SW480 (cell line): Measurements from ENCODE around the gene SEC23A.
A peak's percentile ranks its signal among the peaks of the same experiment; 100 is the strongest.
"Not testable (repeated sequence)": the region's sequence is repeated elsewhere in the genome, so short reads cannot be mapped to it uniquely, and the experiment has no call there.

Experiments used
- DNase-seq: peaks from one replicate; pipeline ENCODE4 v3.0.0-alpha.2; 2016; ENCODE audit warnings: low spot score

The SEC23A gene

GRCh38 chr14:39102969-39103957, at the start of gene SEC23A:
TSS of gene SEC23A (minus strand) at chr14:39103235. CDS start at chr14:39096118, 7,117 bp downstream.
- peak; percentile 85 for DNase-seq

GRCh38 chr14:39145266-39145966, 42.4 kb upstream of the SEC23A start:
- no peak for DNase-seq

DNA sequence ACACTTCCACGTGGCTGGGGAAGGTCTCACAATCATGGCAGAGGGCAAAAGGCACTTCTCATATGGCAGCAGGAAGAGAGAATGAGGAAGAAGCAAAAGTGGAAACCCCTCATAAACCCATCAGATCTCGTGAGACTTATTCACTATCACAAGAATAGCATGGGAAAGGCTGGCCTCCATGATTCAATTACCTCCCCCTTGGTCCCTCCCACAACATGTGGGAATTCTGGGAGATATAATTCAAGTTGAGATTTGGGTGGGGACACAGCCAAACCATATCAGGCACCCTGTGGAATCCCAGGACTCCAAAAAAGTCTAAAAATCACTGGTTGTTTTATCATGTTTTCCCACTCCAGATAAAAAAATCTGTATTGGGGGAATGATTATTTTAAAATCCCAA, 40.2 kb upstream of the SEC23A start:
- not testable (repeated sequence) for DNase-seq

DNA sequence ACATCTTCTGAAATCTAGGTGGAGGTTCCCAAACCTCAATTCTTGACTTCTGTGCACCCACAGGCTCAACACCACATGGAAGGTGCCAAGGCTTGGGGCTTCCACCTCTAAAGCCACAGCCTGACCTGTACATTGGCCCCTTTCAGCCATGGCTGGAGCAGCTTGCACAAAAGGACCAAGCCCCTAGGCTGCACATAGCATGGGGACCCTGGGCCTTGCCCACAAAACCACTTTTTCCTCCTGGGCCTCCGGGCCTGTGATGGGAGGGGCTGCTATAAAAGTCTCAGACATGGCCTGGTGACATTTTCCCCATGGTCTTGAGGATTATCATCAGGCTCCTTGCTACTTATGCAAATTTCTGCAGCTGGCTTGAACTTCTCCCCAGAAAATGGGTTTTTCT, 38.6 kb upstream of the SEC23A start:
- not testable (repeated sequence) for DNase-seq

- DNase-seq, result no peak
These were observed 37.1 kb upstream of the SEC23A start for GRCh38 chr14:39140170-39140569.

DNA sequence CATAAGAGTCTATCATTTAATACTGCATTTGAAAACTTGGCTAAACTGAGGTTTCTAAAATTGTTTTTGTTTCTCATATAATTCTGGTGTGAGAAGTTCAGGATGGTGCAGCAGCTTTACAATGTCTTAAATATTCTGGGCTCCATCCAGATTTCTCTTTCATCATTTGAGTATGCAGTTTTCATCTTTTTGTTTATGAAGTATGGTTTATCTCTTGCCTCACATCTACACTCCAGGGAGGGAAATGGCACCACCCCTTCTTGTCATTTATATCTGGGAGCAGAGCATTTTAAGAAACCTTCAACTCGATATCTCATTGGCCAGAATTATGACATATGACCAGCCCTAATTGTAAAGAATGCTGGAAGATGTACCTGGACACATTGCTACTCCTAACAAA, 35.4 kb upstream of the SEC23A start:
- DNase-seq, result no peak

GRCh38 chr14:39137835-39138234, 34.8 kb upstream of the SEC23A start:
- DNase-seq, result not testable (repeated sequence)

DNA sequence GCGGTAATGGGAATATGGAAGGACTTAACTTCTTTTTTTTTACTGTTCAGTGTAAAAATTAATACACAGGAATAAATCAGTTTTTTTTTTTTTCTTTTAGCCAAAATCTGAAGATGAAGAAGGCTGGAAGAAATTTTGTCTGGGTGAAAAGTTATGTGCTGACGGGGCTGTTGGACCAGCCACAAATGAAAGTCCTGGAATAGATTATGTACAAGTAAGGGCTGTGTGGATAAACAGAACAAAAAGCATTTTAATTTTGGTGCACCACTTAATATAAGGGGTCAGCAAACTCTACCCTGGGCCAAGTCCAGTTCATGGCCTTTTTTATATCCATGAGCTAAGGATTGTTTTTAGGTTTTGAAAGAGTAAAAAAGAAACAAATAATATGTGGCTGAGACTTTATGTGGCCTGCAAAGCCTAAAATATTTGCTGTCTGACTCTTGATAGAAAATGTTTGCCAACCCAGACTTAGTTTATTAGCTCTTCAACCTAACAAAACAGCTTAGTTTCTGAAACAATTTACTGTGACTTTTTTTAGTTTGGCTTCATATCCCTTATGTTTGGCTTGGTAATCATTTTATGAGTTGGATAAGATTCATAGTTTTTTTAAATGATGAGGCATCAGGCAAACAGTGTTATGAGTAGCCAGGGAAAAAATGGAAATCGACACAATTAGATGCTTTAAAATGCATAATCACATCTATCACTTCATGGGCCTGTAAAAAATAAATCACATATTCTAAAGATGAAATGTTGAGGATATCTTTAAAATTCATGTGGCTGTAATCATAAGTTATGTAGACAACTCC, 19.5 kb upstream of the SEC23A start:
- no peak for DNase-seq

- DNase-seq, result peak; percentile 94
These were observed 11.2 kb upstream of the SEC23A start, which contains the start of gene GEMIN2 for GRCh38 chr14:39114073-39114838. TSS of gene GEMIN2 (plus strand) at chr14:39114323. CDS start at chr14:39114339, 16 bp downstream.

DNA sequence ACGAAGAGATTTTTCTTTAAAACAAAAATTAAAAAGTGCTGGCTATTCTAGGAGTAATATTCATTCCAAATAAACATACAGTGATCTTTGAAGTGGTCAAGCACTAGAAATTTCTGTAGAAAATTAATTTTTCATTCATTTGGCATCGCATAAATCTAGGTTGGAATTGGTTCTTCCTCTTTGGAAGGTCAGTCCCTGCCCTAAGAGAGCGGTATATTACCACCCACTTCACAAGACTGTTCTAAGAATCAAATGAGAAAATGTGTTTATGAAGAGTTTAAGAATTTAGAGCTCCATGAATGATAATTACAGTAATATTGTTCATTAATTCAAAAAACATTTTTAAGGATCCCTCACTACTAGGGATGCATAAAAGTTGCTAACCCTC, 10.6 kb upstream of the SEC23A start:
- DNase-seq, result no peak

DNA sequence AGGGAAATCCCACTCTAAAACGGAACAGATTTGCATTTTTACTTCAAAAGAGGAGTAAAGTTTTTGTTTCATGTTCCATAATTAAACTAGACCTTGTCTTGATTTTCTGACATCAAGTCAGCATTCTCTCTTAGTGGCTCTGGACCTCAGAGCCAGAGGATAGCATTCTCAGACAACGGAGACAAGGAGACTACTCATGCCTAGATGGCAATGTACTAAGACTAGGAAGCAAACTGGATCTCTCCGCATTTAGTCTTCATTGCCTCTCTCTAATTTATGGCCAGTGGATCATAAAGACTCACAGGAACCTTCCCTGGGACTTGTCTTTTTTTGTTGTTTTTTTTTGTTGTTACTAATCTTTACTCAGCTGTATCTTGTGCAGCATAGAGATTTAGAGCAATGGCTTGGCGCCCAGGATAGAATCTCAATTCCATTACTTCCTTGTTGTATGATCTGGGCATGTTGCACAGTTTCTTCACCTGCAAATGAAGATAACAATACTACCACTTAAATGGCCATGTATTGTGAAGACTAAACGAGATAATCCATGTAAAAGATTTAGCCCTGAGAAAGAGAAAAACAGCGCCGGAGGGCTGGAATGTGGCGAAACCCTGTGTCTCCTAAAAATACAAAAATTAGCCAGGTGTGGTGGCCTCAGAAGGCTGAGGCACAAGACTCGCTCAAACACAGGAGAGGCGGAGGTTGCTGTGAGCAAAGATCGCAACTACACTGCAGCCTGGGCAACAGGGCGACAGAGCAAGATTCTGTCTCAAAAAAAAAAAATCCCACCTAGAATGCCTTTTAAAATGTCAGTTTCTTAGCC, 7.1 kb upstream of the SEC23A start:
- no peak for DNase-seq

- DNase-seq, result no peak
These were observed 5.8 kb upstream of the SEC23A start for GRCh38 chr14:39108791-39109190.

DNA sequence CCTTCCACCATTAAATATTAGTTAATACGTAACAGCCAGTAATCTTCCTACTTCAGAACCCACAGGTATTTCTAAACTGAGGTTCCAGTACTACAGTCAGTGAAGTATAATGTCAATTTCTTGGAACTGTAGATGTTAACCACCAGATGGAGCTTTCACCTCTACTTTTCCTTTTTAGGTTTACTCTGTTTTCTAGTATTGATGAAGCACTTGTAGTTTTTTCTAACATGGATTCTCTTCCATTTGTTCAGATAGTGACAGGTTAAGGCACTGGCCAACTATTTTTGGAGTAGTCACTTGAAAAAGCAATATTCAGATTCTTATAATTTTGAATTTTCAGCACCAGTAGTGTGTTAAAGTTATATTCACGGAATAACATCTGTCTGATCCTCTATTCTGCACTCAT, 4.6 kb upstream of the SEC23A start:
- DNase-seq, result peak; percentile 43

GRCh38 chr14:39104078-39104801, 1.2 kb upstream of the SEC23A start:
- DNase-seq, result not testable (repeated sequence)

GRCh38 chr14:39102265-39102968, 618 bp downstream of the SEC23A start:
- peak; percentile 50 for DNase-seq

DNA sequence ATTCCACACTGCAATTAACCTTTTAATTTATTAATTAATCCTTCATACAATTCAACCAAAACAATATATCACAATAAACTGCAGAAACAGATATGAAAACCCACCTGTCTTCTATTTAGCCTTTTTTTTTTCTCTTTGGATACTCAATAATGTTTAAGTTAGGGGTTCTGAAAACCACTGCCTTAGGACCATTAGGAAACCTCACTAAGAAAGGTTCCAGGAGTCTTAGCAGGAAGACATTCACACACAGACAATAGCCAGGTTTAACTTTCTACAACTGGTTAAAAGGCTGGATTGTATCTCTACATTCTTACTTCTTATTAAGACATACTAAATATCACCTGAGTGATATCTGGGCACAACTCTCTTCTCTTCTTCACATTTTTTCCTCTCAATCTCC, 3.3 kb downstream of the SEC23A start:
- DNase-seq, result no peak

DNA sequence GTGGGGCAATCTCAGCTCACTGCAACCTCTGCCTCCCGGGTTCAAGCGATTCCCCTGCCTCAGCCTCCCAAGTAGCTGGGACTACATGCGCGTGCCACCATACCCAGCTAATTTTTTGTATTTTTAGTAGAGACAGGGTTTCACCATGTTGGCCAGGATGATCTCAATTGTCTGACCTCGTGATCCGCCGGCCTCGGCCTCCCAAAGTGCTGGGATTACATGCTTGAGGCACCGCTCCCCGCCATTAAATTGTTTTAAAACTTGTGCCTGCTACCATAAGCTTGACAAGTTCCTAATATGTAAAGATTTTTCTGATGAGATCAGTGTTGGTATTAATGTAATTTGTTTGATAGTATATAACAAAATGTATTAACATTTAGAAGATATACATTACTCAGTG, 3.8 kb downstream of the SEC23A start:
- DNase-seq, result not testable (repeated sequence)

DNA sequence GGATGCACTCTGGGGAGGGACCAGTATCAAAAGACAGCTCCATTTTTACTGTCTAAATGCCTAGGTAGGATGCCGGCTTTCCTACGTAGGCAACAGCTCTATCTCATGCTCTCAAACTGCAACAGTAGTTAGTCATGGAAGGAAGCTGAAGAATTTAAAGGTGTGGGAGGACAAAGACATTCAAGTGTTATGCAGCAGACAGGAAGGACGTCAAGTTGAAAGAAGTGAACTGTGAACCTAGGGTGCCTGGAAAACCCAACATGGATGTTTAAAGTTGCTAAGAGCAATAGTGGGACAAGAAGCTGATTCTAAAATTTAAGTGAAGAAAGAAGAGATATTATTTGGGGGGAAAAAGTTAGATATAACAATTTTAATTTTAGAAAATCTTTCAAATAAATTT, 5.9 kb downstream of the SEC23A start:
- peak; percentile 47 for DNase-seq

DNA sequence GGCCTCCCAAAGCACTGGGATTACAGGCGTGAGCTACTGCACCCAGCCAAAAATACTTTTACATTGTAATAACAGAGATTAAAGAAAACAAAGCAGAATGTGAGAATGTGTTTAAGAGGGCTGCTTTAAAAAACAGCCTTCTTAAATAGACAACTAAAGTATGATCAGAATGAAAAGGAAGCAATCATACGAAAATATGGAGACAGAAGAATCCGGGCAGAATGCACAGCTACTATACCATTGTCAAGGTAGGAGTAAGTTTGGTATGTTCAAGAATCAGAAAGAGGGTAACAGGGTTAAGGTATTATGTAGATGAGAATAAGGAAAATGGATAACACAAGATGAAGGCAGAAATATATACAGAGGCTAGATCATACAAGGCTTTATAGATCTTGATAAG, 8.5 kb downstream of the SEC23A start:
- DNase-seq, result no peak
